ENCODE data around the gene BMAL2. TPM values are rescaled to one million over a fixed set of nuclear protein-coding genes. Genes with fewer than 3 reads are reported as not detected.

Gene BMAL2
- total and polyA plus RNA-seq, 2 of the 13 experiments (the other 11 are each of a cell fraction or from before 2014, with no cell fraction given), result 4.8 to 27.4 TPM

- TF ChIP-seq ZNF276 (CRISPR knock-in tag; IDR thresholded peaks at IDR 0.05; ENCODE audit: low read depth) (no peak), ZNF772 (CRISPR knock-in tag; IDR thresholded peaks at IDR 0.05) (no peak), NKX3-1 (CRISPR knock-in tag; IDR thresholded peaks at IDR 0.05) (no peak), GPBP1L1 (CRISPR knock-in tag; IDR thresholded peaks at IDR 0.05) (no peak), PATZ1 (CRISPR knock-in tag; IDR thresholded peaks at IDR 0.05) (no peak), MLLT10 (CRISPR knock-in tag; IDR thresholded peaks at IDR 0.05) (no peak), PITX1 (CRISPR knock-in tag; IDR thresholded peaks at IDR 0.05) (no peak), HIVEP1 (CRISPR knock-in tag; IDR thresholded peaks at IDR 0.05) (no peak)
Observed at GRCh38 chr12:27343255-27344000, 10.8 kb downstream of the BMAL2 start (continued).
